NCI-H1417 treated with DMSO at 0.1 percent for 48 hours (cell line): ENCODE results near the gene BANP.
"Not testable (repeated sequence)": the region's sequence is repeated elsewhere in the genome, so short reads cannot be mapped to it uniquely, and the experiment has no call there.

Source experiments
- DNase-seq: peaks from one replicate; lab custom pipeline; 2025; lab: John Stamatoyannopoulos, UW

Gene BANP

GRCh38 chr16:87996962-87997880 is 46.0 kb downstream of the BANP start:
- DNase-seq, result no peak

- not testable (repeated sequence) for DNase-seq
Measured at GRCh38 chr16:87998184-87998793, 47.1 kb downstream of the BANP start.

DNA sequence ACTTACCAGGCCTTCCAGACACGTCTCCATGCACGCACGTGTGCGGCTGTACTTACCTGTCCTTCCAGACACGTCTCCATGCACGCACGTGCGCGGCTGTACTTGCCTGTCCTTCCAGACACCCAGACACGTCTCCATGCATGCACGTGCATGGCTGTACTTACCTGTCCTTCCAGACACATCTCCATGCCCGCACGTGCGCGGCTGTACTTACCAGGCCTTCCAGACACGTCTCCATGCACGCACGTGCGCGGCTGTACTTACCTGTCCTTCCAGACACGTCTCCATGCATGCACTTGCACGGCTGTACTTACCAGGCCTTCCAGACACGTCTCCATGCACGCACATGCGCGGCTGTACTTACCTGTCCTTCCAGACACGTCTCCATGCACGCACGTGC is 47.8 kb downstream of the BANP start:
- not testable (repeated sequence) for DNase-seq

DNA sequence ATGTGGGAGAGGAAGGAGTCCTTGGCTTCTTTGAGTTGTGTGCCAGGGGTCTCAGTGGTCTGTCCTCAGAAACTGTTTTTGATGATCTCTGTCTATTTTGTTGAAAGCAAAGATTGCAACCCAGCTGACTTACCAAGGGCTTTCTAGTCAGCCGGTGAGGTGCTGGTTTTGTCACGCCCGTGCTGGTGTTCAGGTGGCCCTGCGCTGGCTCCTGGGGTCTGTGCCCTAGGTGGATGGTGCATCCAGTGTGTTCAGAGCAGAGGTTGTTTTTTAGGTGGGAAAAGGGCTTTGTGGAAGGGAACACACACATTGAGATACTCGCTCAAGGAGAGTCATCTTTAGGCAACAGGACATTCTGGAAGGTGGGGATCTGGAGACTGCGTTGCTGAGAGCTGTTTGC is 51.0 kb downstream of the BANP start:
- DNase-seq, result no peak

GRCh38 chr16:88002749-88003148 is 51.5 kb downstream of the BANP start:
- DNase-seq, result no peak

- DNase-seq, result no peak
Measured at GRCh38 chr16:88003316-88003715, 52.1 kb downstream of the BANP start.

GRCh38 chr16:88003736-88004135 is 52.5 kb downstream of the BANP start:
- DNase-seq, result no peak

- DNase-seq, result no peak
Measured at GRCh38 chr16:88004391-88004790, 53.2 kb downstream of the BANP start.

DNA sequence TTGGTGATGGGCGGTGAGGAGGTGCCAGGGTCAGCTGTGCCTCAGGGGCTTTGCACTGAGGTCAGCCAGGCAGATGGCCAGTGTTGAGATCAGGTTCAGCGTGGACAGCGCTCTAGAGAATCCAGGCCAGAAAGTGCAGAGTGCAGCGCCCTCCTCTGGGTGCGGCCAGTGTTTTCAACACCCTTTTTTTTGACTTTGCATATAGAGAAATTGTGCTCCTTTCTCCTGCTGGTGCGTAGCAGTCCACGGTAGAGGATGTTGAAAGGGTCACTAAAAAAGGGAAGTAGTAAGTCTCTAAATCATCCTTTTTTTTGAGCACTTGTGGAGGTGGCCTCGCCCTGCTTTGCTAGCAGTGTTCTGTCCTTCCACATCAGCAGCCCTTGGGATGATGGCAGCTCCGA is 53.9 kb downstream of the BANP start:
- DNase-seq, result no peak

GRCh38 chr16:88005968-88006367 is 54.7 kb downstream of the BANP start:
- DNase-seq, result no peak

- no peak for DNase-seq
Measured at GRCh38 chr16:88007321-88007731, 56.1 kb downstream of the BANP start.

- DNase-seq, result no peak
Measured at GRCh38 chr16:88008840-88009239, 57.6 kb downstream of the BANP start.

DNA sequence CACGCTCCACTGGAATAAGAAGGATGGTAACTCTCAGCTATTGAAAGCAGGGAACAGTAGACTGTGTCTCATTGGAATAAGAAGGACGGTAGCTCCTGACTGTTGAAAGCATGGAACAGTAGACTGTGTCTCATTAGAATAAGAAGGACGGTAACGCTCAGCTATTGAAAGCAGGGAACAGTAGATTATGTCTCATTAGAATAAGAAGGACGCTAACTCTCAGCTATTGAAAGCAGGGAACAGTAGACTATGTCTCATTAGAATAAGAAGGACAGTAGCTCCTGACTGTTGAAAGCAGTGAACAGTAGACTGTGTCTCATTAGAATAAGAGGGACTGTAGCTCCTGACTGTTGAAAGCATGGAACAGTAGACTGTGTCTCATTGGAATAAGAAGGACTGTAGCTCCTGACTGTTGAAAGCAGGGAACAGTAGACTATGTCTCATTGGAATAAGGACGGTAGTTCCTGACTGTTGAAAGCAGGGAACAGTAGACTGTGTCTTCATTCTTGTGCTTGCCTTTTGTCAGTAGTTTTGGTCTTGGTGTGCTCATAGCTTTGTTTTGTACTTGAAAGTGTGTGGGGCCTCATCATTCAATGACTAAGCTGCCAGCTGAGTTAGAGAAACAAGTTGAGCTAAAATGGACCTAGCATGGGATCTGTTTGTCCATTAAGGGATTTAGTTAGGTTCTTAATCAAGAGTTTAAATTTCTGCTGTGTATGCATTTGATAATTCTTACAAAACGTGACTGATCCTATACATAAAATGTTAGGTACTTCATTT is 58.5 kb downstream of the BANP start:
- DNase-seq, result no peak

DNA sequence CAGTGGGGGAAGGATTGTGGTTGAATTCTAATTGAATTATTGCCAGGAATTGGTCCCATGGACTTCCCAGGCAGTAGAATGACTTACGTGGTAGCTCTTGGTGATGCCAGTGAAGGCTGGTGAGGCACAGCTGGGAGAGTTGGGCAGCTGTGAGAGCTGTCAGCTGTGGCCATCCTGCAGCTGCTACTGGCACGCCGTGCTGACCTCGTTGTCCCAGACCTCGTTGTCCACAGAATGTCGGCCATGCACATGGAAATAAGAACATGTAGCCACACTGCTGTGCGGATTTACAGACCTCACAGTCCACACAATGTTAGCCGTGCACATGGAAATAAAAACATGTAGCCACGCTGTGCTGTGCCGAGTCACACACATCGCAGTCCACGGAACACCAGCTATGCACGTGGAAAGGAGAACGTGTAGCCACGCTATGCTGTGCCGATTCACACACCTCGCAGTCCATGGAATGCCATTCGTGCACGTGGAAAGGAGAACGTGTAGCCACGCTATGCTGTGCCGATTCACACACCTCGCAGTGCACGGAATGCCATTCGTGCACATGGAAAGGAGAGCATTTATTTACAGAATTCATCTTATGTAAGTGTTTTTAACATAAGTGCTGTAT is 59.2 kb downstream of the BANP start:
- DNase-seq, result no peak

DNA sequence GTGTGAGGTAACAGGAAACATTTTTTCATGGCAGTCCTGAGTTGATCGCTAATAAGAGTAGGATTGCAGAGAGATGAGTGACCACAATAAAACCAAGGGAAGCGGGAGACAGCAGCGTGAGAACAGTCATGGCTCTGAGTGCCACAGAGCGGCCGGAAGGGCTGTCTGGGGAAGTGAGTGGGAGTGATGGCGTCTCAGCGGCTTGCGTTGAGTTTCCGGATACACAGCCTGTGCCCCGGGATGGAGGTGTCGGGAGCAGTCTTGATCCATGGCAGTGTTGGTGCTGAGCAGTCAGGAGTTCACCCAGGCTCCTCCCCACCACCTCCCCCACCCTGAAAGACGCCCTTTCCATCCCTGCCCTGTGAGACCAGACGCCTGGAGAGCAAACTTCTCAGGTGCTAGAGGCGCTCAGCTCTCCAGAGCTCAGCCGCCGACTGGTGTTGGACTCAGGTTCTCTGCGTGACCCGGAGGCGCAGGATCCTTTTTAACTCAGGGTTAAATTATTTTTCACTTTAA is 59.8 kb downstream of the BANP start:
- no peak for DNase-seq

DNA sequence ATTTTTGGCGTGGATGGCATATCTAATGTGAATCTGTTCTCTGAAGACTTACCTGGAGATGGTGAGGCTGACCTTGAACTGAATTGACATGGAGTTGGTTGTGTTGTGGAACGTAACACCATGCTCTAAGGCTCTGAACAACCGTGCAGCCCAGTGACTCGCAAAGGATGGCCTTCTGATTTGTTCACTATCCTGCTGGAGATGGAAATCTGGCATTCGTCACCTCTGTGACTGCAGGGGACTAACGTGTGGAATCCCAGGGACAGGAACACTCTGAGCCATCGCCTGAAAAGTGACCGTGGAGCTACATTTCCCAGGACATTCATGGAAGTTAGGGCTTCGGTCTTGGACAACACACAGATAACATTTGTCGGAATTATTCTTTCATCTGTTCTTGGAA is 61.1 kb downstream of the BANP start:
- no peak for DNase-seq

DNA sequence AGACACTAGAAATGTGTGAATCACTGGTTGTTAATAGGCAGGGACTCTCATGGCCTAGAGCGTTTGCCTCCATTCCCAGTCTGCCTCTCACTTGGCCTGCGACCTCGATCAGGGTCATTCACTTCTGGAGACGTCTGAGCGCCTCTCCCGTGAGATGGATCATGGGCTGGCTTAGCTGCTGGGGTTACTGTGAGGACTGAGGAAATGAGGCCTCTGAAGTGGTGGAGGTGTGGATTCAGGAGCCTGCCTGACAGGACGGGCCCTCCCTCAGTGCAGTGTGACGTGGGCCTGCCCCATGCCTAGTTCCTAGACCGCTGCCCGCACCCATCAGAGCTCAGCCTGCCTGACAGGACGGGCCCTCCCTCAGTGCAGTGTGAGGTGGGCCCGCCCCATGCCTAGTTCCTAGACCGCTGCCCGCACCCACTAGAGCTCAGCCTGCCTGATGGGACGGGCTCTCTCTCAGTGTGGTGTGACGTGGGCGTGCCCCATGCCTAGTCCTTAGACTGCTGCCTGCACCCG is 61.9 kb downstream of the BANP start:
- DNase-seq, result no peak

- no peak for DNase-seq
Measured at GRCh38 chr16:88013766-88014251, 62.6 kb downstream of the BANP start.

DNA sequence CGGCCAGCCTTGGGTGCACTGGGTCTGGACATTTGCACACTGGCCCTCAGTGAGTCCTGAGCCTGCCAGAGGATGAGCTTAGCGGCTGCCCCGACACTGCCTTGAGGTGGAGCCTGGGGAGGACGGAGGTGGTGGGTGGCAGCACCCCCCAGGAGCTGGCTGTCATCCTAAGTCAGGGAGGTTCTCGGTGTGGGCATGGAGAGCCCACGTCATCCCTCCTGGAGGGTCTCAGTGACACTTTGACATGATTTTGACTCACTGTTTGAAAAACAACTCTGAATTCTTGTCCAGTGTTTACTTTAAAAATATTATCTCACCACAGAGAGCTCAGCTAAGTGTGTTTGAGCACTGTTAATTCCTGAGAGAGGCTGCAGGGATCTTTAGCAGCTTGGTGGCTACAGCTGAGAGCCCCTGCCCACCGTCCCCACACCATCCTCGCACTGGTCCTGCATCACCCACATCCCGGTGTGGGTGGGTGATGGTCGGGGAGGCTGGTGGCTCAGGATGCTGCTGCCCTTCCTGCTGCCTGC is 63.1 kb downstream of the BANP start:
- DNase-seq, result no peak

DNA sequence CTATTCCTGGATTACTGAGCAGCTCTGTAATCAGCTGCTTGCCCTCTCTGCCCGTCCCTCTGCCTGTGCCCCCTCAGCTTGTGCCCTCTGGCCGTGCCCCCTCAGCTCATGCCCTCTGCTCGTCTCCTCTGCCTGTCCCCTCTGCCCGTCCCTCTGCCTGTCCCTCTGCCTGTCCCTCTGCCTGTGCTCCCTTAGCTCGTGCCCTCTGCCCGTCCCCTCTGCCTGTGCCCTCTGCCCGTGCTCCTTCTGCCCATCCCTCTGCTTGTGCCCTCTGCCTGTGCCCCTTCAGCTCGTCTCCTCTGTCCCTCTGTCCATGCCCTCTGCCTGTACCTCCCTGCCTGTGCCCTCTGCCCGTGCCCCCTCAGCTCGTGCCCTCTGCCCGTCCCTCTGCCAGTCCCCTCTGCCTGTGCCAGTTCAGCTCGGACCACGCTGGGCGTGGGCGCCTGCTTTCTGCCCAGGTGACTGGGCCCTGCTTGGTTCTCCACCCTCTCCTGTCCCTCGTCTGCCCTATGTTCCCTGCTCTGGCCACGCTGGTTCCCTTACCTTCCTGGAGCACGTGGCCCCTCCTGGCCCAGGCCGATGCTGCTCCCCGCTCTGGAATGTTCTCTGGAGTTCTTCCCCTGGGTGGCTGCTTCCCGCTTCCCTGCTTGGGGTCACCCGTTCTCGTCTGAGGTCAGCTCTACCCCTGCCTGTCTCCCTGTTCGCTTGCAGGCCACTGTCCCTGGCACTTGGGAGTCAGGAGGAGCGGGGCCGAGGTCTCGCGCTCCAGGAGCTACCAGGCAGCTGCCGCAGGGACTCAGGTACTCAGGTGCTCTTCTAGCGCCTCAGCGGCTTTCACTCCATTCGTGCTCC is 63.9 kb downstream of the BANP start:
- no peak for DNase-seq

DNA sequence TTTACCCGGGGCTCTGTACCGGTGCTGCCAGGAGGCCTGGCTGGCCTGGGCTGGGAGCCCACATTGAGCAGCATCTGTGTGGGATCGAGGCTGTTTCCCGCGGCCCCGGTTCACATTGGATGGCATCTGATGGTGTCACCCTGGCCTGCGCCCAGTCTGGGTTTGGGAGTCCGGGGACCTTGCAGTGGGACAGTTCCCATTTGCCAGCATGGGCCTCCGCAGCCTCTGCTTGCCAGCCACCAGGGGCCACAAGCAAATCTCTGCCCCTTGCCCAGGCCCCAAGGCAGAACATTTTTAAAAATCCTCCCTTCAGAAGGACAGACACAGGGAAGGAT is 64.5 kb downstream of the BANP start:
- no peak for DNase-seq
